ENCODE measurements around the gene SPAG16.
A peak's percentile ranks its signal among the peaks of the same experiment; 100 is the strongest.

Gene SPAG16

DNA sequence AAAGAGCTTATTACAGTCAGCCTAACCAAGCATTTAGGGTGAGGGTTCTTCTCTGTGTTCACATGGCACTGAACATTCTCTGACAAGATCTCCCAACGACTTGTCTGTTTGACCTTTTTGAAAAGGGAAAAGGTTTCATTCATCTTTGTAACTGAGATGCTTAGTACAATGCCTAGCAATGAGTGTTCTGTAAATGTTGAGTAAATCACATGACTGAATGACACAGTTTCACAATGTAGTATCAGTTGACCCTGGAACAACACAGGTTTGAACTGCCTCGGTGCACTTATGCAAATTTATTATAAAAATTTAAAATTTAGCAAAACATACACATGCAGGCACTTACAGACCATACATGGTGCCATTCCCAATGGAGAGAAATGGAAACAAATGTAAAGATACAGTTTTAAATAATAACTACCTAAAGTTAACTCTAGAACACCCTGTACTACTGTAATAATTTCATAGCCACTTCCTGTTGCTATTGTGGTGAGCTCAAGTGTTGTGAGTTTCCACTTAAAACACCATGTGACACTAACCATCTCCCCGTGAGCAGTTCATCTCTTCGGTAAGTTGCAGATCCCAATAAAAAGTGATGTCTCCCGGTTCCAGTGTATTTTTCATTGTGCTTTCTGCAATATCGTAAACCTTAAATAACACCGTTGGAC lies 1092.5 kb downstream of the SPAG16 start:
- Histone ChIP-seq H3K36me3 (replicated peaks; ENCODE audit: low read depth, low read length) (no peaks in the 10 kb centered on the region), H3K27ac (ENCODE audit: low read length) (no peak overlapping the region), H3K4me2 (ENCODE audit: low read length) (no peak overlapping the region), H3K9ac (ENCODE audit: low read length) (no peak overlapping the region), H3K4me3 (ENCODE audit: low read length) (no peak overlapping the region), H4K20me1 (ENCODE audit: insufficient read depth, low read length) (no peaks in the 10 kb centered on the region), H3K9me3 (ENCODE audit: insufficient read depth, low read length) (no peaks in the 10 kb centered on the region), H3K4me1 (ENCODE audit: low read length) (no peaks in the 10 kb centered on the region), H2AFZ (ENCODE audit: low read depth, low read length) (no peak overlapping the region), H3K27me3 (ENCODE audit: low read depth, low read length) (no peaks in the 10 kb centered on the region), H3K79me2 (ENCODE audit: low read length) (no peaks in the 10 kb centered on the region)
- TF ChIP-seq EZH2phosphoT487 (IDR thresholded peaks at IDR 0.05; ENCODE audit: low read depth), result no peak
- no peak for TF ChIP-seq CTCF (IDR thresholded peaks at IDR 0.05; ENCODE audit: low read depth, low read length)

- no peaks in the 10 kb centered on the region for H3K27me3 ChIP-seq (ENCODE audit: low read depth, low read length)
- H3K4me2 ChIP-seq (ENCODE audit: low read length), result no peak overlapping the region
- no peaks in the 10 kb centered on the region for H3K36me3 ChIP-seq (replicated peaks; ENCODE audit: low read depth, low read length)
- no peaks in the 10 kb centered on the region for H3K9me3 ChIP-seq (ENCODE audit: insufficient read depth, low read length)
- H4K20me1 ChIP-seq (ENCODE audit: insufficient read depth, low read length), result no peaks in the 10 kb centered on the region
- no peak overlapping the region for H3K9ac ChIP-seq (ENCODE audit: low read length)
- no peaks in the 10 kb centered on the region for H3K4me1 ChIP-seq (ENCODE audit: low read length)
- H3K27ac ChIP-seq (ENCODE audit: low read length), result no peak overlapping the region
- TF ChIP-seq EZH2phosphoT487 (IDR thresholded peaks at IDR 0.05; ENCODE audit: low read depth), result no peak
- TF ChIP-seq CTCF (IDR thresholded peaks at IDR 0.05; ENCODE audit: low read depth, low read length), result no peak
- H3K4me3 ChIP-seq (ENCODE audit: low read length), result no peak overlapping the region
- no peak overlapping the region for H2AFZ ChIP-seq (ENCODE audit: low read depth, low read length)
- H3K79me2 ChIP-seq (ENCODE audit: low read length), result no peaks in the 10 kb centered on the region
Measured at GRCh38 chr2:214377286-214377624, 1093.0 kb downstream of the SPAG16 start.

- Histone ChIP-seq H3K4me3 (ENCODE audit: low read length) (no peak overlapping the region), H3K9me3 (ENCODE audit: insufficient read depth, low read length) (no peaks in the 10 kb centered on the region), H3K4me2 (ENCODE audit: low read length) (no peak overlapping the region), H3K27ac (ENCODE audit: low read length) (no peak overlapping the region), H3K27me3 (ENCODE audit: low read depth, low read length) (no peaks in the 10 kb centered on the region), H2AFZ (ENCODE audit: low read depth, low read length) (no peak overlapping the region), H3K4me1 (ENCODE audit: low read length) (no peaks in the 10 kb centered on the region), H3K36me3 (replicated peaks; ENCODE audit: low read depth, low read length) (no peaks in the 10 kb centered on the region), H4K20me1 (ENCODE audit: insufficient read depth, low read length) (no peaks in the 10 kb centered on the region), H3K9ac (ENCODE audit: low read length) (no peak overlapping the region), H3K79me2 (ENCODE audit: low read length) (no peaks in the 10 kb centered on the region)
- TF ChIP-seq CTCF (IDR thresholded peaks at IDR 0.05; ENCODE audit: low read depth, low read length) (peak; percentile 34), EZH2phosphoT487 (IDR thresholded peaks at IDR 0.05; ENCODE audit: low read depth) (no peak)
Measured at GRCh38 chr2:214378455-214379103, 1094.3 kb downstream of the SPAG16 start.

DNA sequence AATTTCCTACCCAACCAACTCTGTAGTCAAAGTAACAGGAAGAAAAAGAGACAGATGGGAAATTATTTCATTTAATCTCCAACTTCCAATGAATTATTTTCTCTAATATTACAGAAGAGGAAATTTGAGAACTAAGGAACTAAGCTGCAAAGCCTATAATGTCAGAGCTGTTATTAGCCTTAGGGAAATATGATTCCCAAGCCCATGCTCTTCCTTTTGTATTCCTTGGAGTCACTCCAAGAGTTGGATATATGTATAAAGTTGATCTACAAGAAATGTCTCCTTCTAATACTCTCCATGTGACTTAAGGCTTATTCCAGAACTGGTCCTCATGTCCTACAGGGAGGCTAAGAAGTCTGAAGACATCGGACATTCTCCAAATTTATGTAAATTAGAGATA lies 1095.0 kb downstream of the SPAG16 start:
- H2AFZ ChIP-seq (ENCODE audit: low read depth, low read length), result no peak overlapping the region
- no peak overlapping the region for H3K27ac ChIP-seq (ENCODE audit: low read length)
- H3K9ac ChIP-seq (ENCODE audit: low read length), result no peak overlapping the region
- no peaks in the 10 kb centered on the region for H4K20me1 ChIP-seq (ENCODE audit: insufficient read depth, low read length)
- no peaks in the 10 kb centered on the region for H3K9me3 ChIP-seq (ENCODE audit: insufficient read depth, low read length)
- H3K27me3 ChIP-seq (ENCODE audit: low read depth, low read length), result no peaks in the 10 kb centered on the region
- H3K4me2 ChIP-seq (ENCODE audit: low read length), result no peak overlapping the region
- H3K4me3 ChIP-seq (ENCODE audit: low read length), result no peak overlapping the region
- no peak for TF ChIP-seq EZH2phosphoT487 (IDR thresholded peaks at IDR 0.05; ENCODE audit: low read depth)
- TF ChIP-seq CTCF (IDR thresholded peaks at IDR 0.05; ENCODE audit: low read depth, low read length), result no peak
- no peaks in the 10 kb centered on the region for H3K36me3 ChIP-seq (replicated peaks; ENCODE audit: low read depth, low read length)
- H3K79me2 ChIP-seq (ENCODE audit: low read length), result no peaks in the 10 kb centered on the region
- no peaks in the 10 kb centered on the region for H3K4me1 ChIP-seq (ENCODE audit: low read length)
